Mesenchymal stem cell (in vitro differentiated cells and primary cell): ENCODE measurements around the gene SCAF4.

ENCODE experiments used
- DNase-seq: peaks from one replicate; pipeline ENCODE4 v3.0.0-alpha.2; 2013
- H2AFZ ChIP-seq: one replicate; pipeline ENCODE4 v1.6.1; 2013; ENCODE audit warnings: low read depth, mild to moderate bottlenecking, control low read depth, inconsistent platforms, low read length, moderate library complexity
- H2AK5ac ChIP-seq: 2 replicates; pipeline ENCODE4 v1.6.1; 2013; ENCODE audit warnings: low read length, moderate library complexity, mild to moderate bottlenecking, inconsistent platforms; ENCODE audit not compliant: severe bottlenecking
- H2BK120ac ChIP-seq: one replicate; pipeline ENCODE4 v1.6.1; 2013; ENCODE audit warnings: low read depth, mild to moderate bottlenecking, inconsistent platforms, low read length, moderate library complexity
- H2BK12ac ChIP-seq, 2 experiments: one replicate each; pipeline ENCODE4 v1.6.1; 2013; ENCODE audit warnings: inconsistent platforms in 2 of 2, low read length in 2 of 2, mild to moderate bottlenecking in 2 of 2, moderate library complexity in 2 of 2, control low read depth in 1 of 2
- H2BK15ac ChIP-seq: one replicate; pipeline ENCODE4 v1.6.1; 2013; ENCODE audit warnings: mild to moderate bottlenecking, low read depth, inconsistent platforms; ENCODE audit not compliant: poor library complexity, severe bottlenecking
- H2BK5ac ChIP-seq: 2 replicates; pipeline ENCODE4 v1.6.1; 2013; ENCODE audit warnings: low read depth, mild to moderate bottlenecking, low read length, control low read depth, inconsistent platforms; ENCODE audit not compliant: poor library complexity, severe bottlenecking
- H3K14ac ChIP-seq, 2 experiments: one replicate each; pipeline ENCODE4 v1.6.1; 2013; ENCODE audit warnings: inconsistent platforms in 2 of 2, low read length in 2 of 2, control low read depth in 1 of 2, mild to moderate bottlenecking in 1 of 2, moderate library complexity in 1 of 2
- H3K18ac ChIP-seq, 2 experiments: one replicate each; pipeline ENCODE4 v1.6.1; 2013; ENCODE audit warnings: inconsistent platforms in 2 of 2, low read length in 2 of 2, control low read depth in 1 of 2, low read depth in 1 of 2, mild to moderate bottlenecking in 1 of 2
- H3K23ac ChIP-seq, 2 experiments: one replicate each; pipeline ENCODE4 v1.6.1; 2013; ENCODE audit warnings: inconsistent platforms in 2 of 2, low read length in 2 of 2, mild to moderate bottlenecking in 2 of 2, moderate library complexity in 2 of 2, control low read depth in 1 of 2
- H3K27ac ChIP-seq: 2 replicates; pipeline ENCODE4 v1.5.1; 2013; ENCODE audit warnings: mild to moderate bottlenecking, moderate library complexity, low read length, control low read depth, inconsistent platforms; ENCODE audit not compliant: poor library complexity, severe bottlenecking
- H3K27me3 ChIP-seq, 2 experiments: 2 replicates each; pipeline versions ENCODE4 v1.6.1 to v1.7.0; 2013; ENCODE audit warnings: low read length in 2 of 2, mild to moderate bottlenecking in 2 of 2, moderate library complexity in 2 of 2, control low read depth in 1 of 2, inconsistent platforms in 1 of 2; ENCODE audit not compliant: control insufficient read depth in 1 of 2, insufficient read depth in 1 of 2
- H3K36me3 ChIP-seq, 2 experiments: 2 replicates each; pipeline versions ENCODE4 v1.6.1 to v1.7.0; 2013; ENCODE audit warnings: low read length in 2 of 2, control low read depth in 1 of 2, inconsistent platforms in 1 of 2, low read depth in 1 of 2, mild to moderate bottlenecking in 1 of 2; ENCODE audit not compliant: insufficient read depth in 2 of 2, control insufficient read depth in 1 of 2
- H3K4ac ChIP-seq, 2 experiments: one replicate each; pipeline ENCODE4 v1.6.1; 2013; ENCODE audit warnings: inconsistent platforms in 2 of 2, low read length in 2 of 2, mild to moderate bottlenecking in 2 of 2, moderate library complexity in 2 of 2, control low read depth in 1 of 2, low read depth in 1 of 2
- H3K4me1 ChIP-seq: 2 replicates; pipeline ENCODE4 v1.6.1; 2013; ENCODE audit warnings: low read depth, low read length, control low read depth; ENCODE audit not compliant: control insufficient read depth, insufficient read depth
- H3K4me2 ChIP-seq: 2 replicates; pipeline ENCODE4 v1.6.1; 2013; ENCODE audit warnings: low read length, mild to moderate bottlenecking, inconsistent platforms; ENCODE audit not compliant: poor library complexity, severe bottlenecking
- H3K4me3 ChIP-seq, 2 experiments: 2 replicates each; pipeline versions ENCODE4 v1.5.1 to v1.7.0; 2013; ENCODE audit warnings: low read length in 2 of 2, mild to moderate bottlenecking in 2 of 2, control low read depth in 1 of 2, low read depth in 1 of 2; ENCODE audit not compliant: insufficient read depth in 1 of 2
- H3K79me1 ChIP-seq: replicated peaks from 2 replicates; pipeline ENCODE4 v1.6.1; 2013; ENCODE audit warnings: mild to moderate bottlenecking, control low read depth, low read length, inconsistent platforms; ENCODE audit not compliant: poor library complexity, severe bottlenecking
- H3K9ac ChIP-seq: 2 replicates; pipeline ENCODE4 v1.7.0; 2013; ENCODE audit warnings: mild to moderate bottlenecking, low read length, moderate library complexity
- H3K9me3 ChIP-seq: 2 replicates; pipeline ENCODE4 v1.7.0; 2013; ENCODE audit warnings: mild to moderate bottlenecking, low read length; ENCODE audit not compliant: control insufficient read depth
- H4K8ac ChIP-seq: one replicate; pipeline ENCODE4 v1.6.1; 2013; ENCODE audit warnings: inconsistent platforms, mild to moderate bottlenecking, low read length, moderate library complexity
- H4K91ac ChIP-seq: one replicate; pipeline ENCODE4 v1.6.1; 2013; ENCODE audit warnings: mild to moderate bottlenecking, low read length, inconsistent platforms
- WGBS: methylation state at CpG from one replicate; pipeline ENCODE4 v1.1.7; 2013; ENCODE audit warnings: mixed read lengths; 5-methylcytosine and 5-hydroxymethylcytosine counted together

SCAF4 gene

GRCh38 chr21:31644643-31645042 lies 87.3 kb downstream of the SCAF4 start:
- Histone ChIP-seq H2BK5ac (no peak overlapping the region), H3K9me3 (no peaks in the 10 kb centered on the region), H3K4me3 (no peak overlapping the region), H3K23ac (no peak overlapping the region), H3K14ac (no peak overlapping the region), H3K4me2 (no peak overlapping the region), H3K18ac (no peak overlapping the region), H3K4ac (no peak overlapping the region), H2AK5ac (no peak overlapping the region), H3K36me3 (no peaks in the 10 kb centered on the region), H4K91ac (no peak overlapping the region), H2BK120ac (no peak overlapping the region), H3K27ac (no peak overlapping the region), H2BK12ac (no peak overlapping the region), H3K4me1 (no peaks in the 10 kb centered on the region), H4K8ac (no peak overlapping the region), H3K27me3 (no peaks in the 10 kb centered on the region), H2BK15ac (no peak overlapping the region), H3K79me1 (no peaks in the 10 kb centered on the region), H3K9ac (no peak overlapping the region), H2AFZ (no peak overlapping the region)
- DNase-seq = no peak
- 88% methylated on average over 4 of the region's 4 CpGs for WGBS

DNA sequence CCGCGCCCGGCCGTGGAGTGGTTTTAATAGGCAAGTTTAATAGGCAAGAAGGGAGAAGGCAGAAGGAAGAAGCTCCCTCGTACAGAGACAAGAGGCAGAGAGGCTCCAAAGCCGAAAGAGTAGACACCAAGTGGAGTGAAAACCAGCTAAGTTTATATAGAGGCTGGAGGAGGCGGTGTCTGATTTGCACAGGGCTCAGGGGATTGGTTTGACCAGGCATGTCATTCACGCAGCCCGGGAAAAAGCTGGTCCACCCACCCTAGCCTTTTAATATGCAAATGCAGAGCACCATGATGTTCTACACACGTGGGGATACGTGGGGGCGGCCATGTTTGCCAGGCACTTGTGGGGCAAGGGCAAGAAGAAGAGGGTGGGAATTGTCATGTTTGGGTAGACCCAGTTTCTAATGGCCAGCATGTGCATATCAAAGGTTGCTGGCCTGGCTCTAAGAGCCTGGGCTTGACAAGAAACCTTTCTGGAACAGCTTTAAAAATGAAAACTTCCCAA lies 90.4 kb downstream of the SCAF4 start:
- no peak overlapping the region for H3K23ac ChIP-seq
- H3K4me2 ChIP-seq = no peak overlapping the region
- no peak overlapping the region for H3K4me3 ChIP-seq
- H3K18ac ChIP-seq = no peak overlapping the region
- no peak overlapping the region for H2AFZ ChIP-seq
- H4K91ac ChIP-seq = no peak overlapping the region
- 90% methylated on average over 12 of the region's 12 CpGs for WGBS
- H3K4me1 ChIP-seq = no peaks in the 10 kb centered on the region
- H3K27me3 ChIP-seq = no peaks in the 10 kb centered on the region
- H2AK5ac ChIP-seq = no peak overlapping the region
- no peak overlapping the region for H4K8ac ChIP-seq
- no peak overlapping the region for H3K27ac ChIP-seq
- no peaks in the 10 kb centered on the region for H3K36me3 ChIP-seq
- no peak overlapping the region for H3K4ac ChIP-seq
- DNase-seq = no peak
- no peaks in the 10 kb centered on the region for H3K79me1 ChIP-seq
- no peak overlapping the region for H2BK15ac ChIP-seq
- no peak overlapping the region for H2BK12ac ChIP-seq
- no peak overlapping the region for H3K9ac ChIP-seq
- H3K14ac ChIP-seq = no peak overlapping the region
- no peak overlapping the region for H2BK120ac ChIP-seq
- no peak overlapping the region for H2BK5ac ChIP-seq
- H3K9me3 ChIP-seq = peaks cover 12% of the 10 kb centered on the region

DNA sequence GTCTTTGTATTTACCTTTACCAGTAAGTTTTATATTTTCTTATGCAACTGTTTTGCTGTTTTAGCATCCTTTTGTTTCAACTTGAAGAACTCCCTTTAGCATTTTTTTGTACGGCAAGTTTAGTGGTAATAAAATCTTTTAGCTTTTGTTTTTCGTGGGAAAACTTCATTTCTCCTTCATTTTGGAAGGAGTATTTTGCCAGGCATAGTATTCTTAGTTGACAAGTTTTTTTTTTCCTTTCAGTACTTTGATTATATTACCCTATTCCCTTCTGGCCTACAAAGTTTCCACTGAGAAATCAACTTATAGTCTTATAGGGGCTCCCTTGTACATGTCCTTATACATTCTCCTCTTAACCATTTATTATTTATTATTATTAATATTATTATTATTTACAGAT lies 95.0 kb downstream of the SCAF4 start:
- Histone ChIP-seq H3K27me3 (no peaks in the 10 kb centered on the region), H3K4ac (no peak overlapping the region), H4K8ac (no peak overlapping the region), H2BK15ac (no peak overlapping the region), H3K23ac (no peak overlapping the region), H4K91ac (no peak overlapping the region), H3K4me3 (no peak overlapping the region), H3K4me1 (no peaks in the 10 kb centered on the region), H3K36me3 (no peaks in the 10 kb centered on the region), H3K27ac (no peak overlapping the region), H3K9ac (no peak overlapping the region), H2BK5ac (no peak overlapping the region), H2AK5ac (no peak overlapping the region), H2BK120ac (no peak overlapping the region), H2BK12ac (no peak overlapping the region), H3K79me1 (no peaks in the 10 kb centered on the region), H3K18ac (no peak overlapping the region), H3K14ac (no peak overlapping the region), H2AFZ (no peak overlapping the region), H3K4me2 (no peak overlapping the region), H3K9me3 (peaks cover 12% of the 10 kb centered on the region)
- 100% methylated on average over 1 of the region's 2 CpGs for WGBS
- DNase-seq = no peak

DNA sequence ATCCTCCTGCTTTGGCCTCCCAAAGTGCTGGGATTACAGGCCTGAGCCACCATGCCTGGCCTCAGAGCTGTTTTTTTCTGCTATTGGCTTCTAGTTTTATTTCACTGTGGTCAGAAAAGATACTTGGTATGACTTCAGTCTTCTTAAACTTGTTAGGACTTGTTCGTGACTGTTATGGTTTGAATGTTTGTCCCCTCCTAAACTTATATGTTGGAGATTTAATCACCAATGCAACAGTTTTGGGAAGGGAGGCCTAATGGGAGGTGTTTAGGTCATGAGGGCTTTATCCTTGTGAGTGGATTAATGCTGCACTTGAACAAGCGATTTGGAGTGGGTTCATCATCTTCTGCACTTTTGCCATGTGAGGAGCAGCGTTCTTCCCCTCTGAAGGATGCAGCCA lies 96.9 kb downstream of the SCAF4 start:
- Histone ChIP-seq H3K18ac (no peak overlapping the region), H3K4ac (no peak overlapping the region), H3K36me3 (no peaks in the 10 kb centered on the region), H2AK5ac (no peak overlapping the region), H2AFZ (no peak overlapping the region), H3K14ac (no peak overlapping the region), H3K9me3 (peaks cover 12% of the 10 kb centered on the region), H2BK120ac (no peak overlapping the region), H3K4me2 (no peak overlapping the region), H3K23ac (no peak overlapping the region), H2BK12ac (no peak overlapping the region), H3K4me1 (peaks cover 2% of the 10 kb centered on the region), H3K9ac (no peak overlapping the region), H2BK15ac (no peak overlapping the region), H4K91ac (no peak overlapping the region), H3K27me3 (no peaks in the 10 kb centered on the region), H3K79me1 (no peaks in the 10 kb centered on the region), H3K4me3 (no peak overlapping the region), H2BK5ac (no peak overlapping the region), H3K27ac (no peak overlapping the region), H4K8ac (no peak overlapping the region)
- no peak for DNase-seq
- WGBS = 85% methylated on average over 3 of the region's 3 CpGs
